ENCODE measurements around the gene OSTF1. TPM values are rescaled to one million over a fixed set of nuclear protein-coding genes. Genes with fewer than 3 reads are reported as not detected.

OSTF1 gene
- total and polyA plus RNA-seq, 2 experiments from 2014 or later: 34.9 to 70.9 TPM

DNA sequence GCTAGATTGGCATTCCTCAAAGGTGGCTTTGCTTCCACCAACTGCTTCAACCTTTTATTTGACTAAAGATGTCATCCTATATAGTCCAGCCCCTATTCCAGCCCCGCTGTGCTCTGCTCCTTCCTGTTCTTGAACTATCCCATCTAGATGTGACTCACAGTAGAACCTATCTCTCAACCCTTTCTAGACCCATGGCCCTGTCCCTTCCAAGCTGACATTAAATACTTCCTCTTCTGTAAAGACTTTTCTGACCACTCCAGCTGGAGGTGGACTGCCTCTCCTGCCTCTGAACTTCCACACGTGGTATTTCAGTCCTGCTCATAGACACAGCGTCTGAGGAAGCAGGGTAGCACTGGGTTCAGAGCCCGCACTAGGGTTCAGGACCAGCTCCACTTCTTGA lies 32.4 kb downstream of the OSTF1 start:
- Histone ChIP-seq H3K9ac (no peak overlapping the region), H3K9me2 (ENCODE audit: insufficient read depth) (no peaks in the 10 kb centered on the region; the same call in 1 of the 2 replicates), H3F3A (ENCODE audit: insufficient read depth) (no peaks in the 10 kb centered on the region), H3K27ac (no peak overlapping the region), H3K27me3 (replicated peaks; ENCODE audit: insufficient read depth) (no peaks in the 10 kb centered on the region), H3K4me1 (ENCODE audit: insufficient read depth) (no peaks in the 10 kb centered on the region), H3K4me2 (ENCODE audit: unreplicated experiment) (no peak overlapping the region), H2AFZ (no peak overlapping the region), H3K4me3 (no peak overlapping the region), H3K36me3 (ENCODE audit: low read depth) (no peaks in the 10 kb centered on the region), H3K79me2 (ENCODE audit: insufficient read depth) (peaks cover 66% of the 10 kb centered on the region), H3K9me3 (ENCODE audit: low read depth) (no peaks in the 10 kb centered on the region), H4K20me1 (ENCODE audit: insufficient read depth) (no peaks in the 10 kb centered on the region)
- WGBS, 2 experiments (ENCODE audit: low coverage in 1 of 2, low lambda C conversion rate in 2 of 2, missing lambda C conversion rate in 2 of 2): 81 to 86% methylated on average over 4 of the region's 4 CpGs
- in situ Hi-C loops (cut with MboI): no loop called here
- no peak for DNase-seq
- TF ChIP-seq EZH2 (IDR thresholded peaks at IDR 0.05; ENCODE audit: insufficient read depth, poor library complexity, severe bottlenecking) (no peak), EZH2phosphoT487 (IDR thresholded peaks at IDR 0.05; ENCODE audit: insufficient read depth, low read depth) (no peak)

DNA sequence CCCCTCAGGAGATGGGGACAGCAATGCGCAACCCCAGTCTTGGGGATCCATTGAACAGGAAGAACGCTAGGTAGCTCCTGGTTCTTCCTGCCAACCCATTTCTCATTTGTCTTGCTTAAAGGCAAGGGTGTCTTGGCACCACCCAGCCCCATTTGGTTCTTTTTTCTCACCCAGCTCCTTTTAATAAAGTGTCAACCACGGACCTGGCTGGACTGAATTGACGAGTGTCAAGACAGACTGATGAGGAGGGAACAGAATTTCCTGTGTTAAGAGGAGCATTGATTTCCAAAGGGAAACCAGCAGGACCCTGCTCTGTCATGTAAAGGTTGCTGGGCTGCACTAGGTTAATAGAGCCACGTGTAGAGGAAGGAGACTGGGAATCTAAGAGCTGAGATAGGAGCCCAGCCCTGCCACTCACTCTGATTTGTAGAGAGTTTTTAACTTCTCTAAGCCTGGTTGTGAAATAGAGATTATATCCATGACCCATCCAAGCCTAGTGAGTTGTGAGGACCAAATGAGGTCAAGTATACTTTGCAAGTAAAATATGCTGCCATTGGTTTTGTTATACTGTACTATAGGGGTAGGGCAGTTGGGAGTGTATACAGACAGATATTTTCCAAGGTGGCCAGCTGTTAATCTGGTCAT lies 33.7 kb downstream of the OSTF1 start:
- Histone ChIP-seq H3K4me1 (ENCODE audit: insufficient read depth) (no peaks in the 10 kb centered on the region), H3K9ac (no peak overlapping the region), H3F3A (ENCODE audit: insufficient read depth) (no peaks in the 10 kb centered on the region), H3K4me2 (ENCODE audit: unreplicated experiment) (no peak overlapping the region), H3K9me3 (ENCODE audit: low read depth) (no peaks in the 10 kb centered on the region), H3K4me3 (no peak overlapping the region), H4K20me1 (ENCODE audit: insufficient read depth) (no peaks in the 10 kb centered on the region), H2AFZ (no peak overlapping the region), H3K79me2 (ENCODE audit: insufficient read depth) (peaks cover 59% of the 10 kb centered on the region), H3K36me3 (ENCODE audit: low read depth) (no peaks in the 10 kb centered on the region), H3K9me2 (ENCODE audit: insufficient read depth) (no peaks in the 10 kb centered on the region; the same call in 1 of the 2 replicates), H3K27me3 (replicated peaks; ENCODE audit: insufficient read depth) (no peaks in the 10 kb centered on the region), H3K27ac (no peak overlapping the region)
- DNase-seq: no peak
- 67 to 72% methylated on average over 5 of the region's 5 CpGs for WGBS, 2 experiments (ENCODE audit: low coverage in 1 of 2, low lambda C conversion rate in 2 of 2, missing lambda C conversion rate in 2 of 2)
- TF ChIP-seq EZH2 (IDR thresholded peaks at IDR 0.05; ENCODE audit: insufficient read depth, poor library complexity, severe bottlenecking): no peak
- no peak for TF ChIP-seq EZH2phosphoT487 (IDR thresholded peaks at IDR 0.05; ENCODE audit: insufficient read depth, low read depth)
- in situ Hi-C loops (cut with MboI): no loop called here

DNA sequence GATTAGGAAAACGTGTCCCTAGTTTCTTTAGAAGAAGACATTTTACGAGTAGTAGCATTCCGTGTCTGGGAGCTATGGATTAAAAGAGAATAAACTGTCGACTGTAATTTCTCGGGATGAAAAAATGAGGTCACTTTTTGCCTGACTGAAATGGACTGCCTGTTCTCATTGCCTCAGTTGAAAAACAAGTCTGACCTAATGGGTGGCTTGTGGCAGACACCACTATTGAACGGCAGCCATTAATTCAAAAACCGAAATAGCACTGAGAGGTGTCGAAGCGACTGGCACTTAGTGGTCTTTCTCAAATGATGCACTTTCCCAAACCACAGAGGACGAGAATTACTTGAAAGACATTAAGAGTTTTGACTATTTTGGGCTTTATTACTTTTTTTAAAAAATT lies 35.4 kb downstream of the OSTF1 start:
- WGBS, 2 experiments (ENCODE audit: low coverage in 1 of 2, low lambda C conversion rate in 2 of 2, missing lambda C conversion rate in 2 of 2): 90 to 91% methylated on average over 10 of the region's 10 CpGs
- DNase-seq: no peak
- Histone ChIP-seq H4K20me1 (ENCODE audit: insufficient read depth) (no peaks in the 10 kb centered on the region), H3K9ac (no peak overlapping the region), H3K36me3 (ENCODE audit: low read depth) (no peaks in the 10 kb centered on the region), H3F3A (ENCODE audit: insufficient read depth) (no peaks in the 10 kb centered on the region), H3K27ac (no peak overlapping the region), H3K9me3 (ENCODE audit: low read depth) (no peaks in the 10 kb centered on the region), H3K27me3 (replicated peaks; ENCODE audit: insufficient read depth) (no peaks in the 10 kb centered on the region), H3K9me2 (ENCODE audit: insufficient read depth) (no peaks in the 10 kb centered on the region), H3K4me1 (ENCODE audit: insufficient read depth) (no peaks in the 10 kb centered on the region), H3K4me2 (ENCODE audit: unreplicated experiment) (no peak overlapping the region), H3K79me2 (ENCODE audit: insufficient read depth) (peaks cover 44% of the 10 kb centered on the region), H2AFZ (no peak overlapping the region), H3K4me3 (no peak overlapping the region)
- TF ChIP-seq EZH2 (IDR thresholded peaks at IDR 0.05; ENCODE audit: insufficient read depth, poor library complexity, severe bottlenecking) (no peak), EZH2phosphoT487 (IDR thresholded peaks at IDR 0.05; ENCODE audit: insufficient read depth, low read depth) (no peak)
- in situ Hi-C loops (cut with MboI): no loop called here

DNA sequence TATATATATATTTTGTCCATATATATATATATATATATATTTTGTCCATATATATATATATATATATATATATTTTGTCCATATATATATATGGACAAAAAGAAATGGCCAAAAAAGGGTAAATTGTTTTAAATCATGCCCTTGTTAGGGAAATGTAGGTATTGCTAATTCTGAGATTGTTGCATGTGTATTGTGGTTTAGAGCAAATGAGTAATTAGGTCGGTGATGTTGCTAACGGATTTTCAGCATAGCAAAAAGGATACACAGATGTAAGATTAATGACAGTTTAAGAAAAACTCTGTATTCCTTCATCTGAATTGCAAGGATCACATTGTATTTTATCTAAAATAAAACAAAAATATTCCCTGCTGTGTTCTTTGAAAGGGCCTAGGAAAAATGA lies 40.2 kb downstream of the OSTF1 start:
- H4K20me1 ChIP-seq (ENCODE audit: insufficient read depth): no peaks in the 10 kb centered on the region
- no peak overlapping the region for H3K4me2 ChIP-seq (ENCODE audit: unreplicated experiment)
- H3K4me3 ChIP-seq: no peak overlapping the region
- no peak overlapping the region for H3K9ac ChIP-seq
- in situ Hi-C loops (cut with MboI): no loop called here
- no peaks in the 10 kb centered on the region for H3K27me3 ChIP-seq (replicated peaks; ENCODE audit: insufficient read depth)
- 94 to 98% methylated on average over 2 of the region's 2 CpGs for WGBS, 2 experiments (ENCODE audit: low coverage in 1 of 2, low lambda C conversion rate in 2 of 2, missing lambda C conversion rate in 2 of 2)
- DNase-seq: no peak
- TF ChIP-seq EZH2phosphoT487 (IDR thresholded peaks at IDR 0.05; ENCODE audit: insufficient read depth, low read depth): no peak
- TF ChIP-seq EZH2 (IDR thresholded peaks at IDR 0.05; ENCODE audit: insufficient read depth, poor library complexity, severe bottlenecking): no peak
- peaks cover 20% of the 10 kb centered on the region for H3K79me2 ChIP-seq (ENCODE audit: insufficient read depth)
- no peak overlapping the region for H2AFZ ChIP-seq
- H3K27ac ChIP-seq: no peak overlapping the region
- H3K9me3 ChIP-seq (ENCODE audit: low read depth): no peaks in the 10 kb centered on the region
- no peaks in the 10 kb centered on the region for H3F3A ChIP-seq (ENCODE audit: insufficient read depth)
- H3K36me3 ChIP-seq (ENCODE audit: low read depth): peaks cover 8% of the 10 kb centered on the region
- no peaks in the 10 kb centered on the region for H3K9me2 ChIP-seq (ENCODE audit: insufficient read depth)
- no peaks in the 10 kb centered on the region for H3K4me1 ChIP-seq (ENCODE audit: insufficient read depth)

Data from GM23248 (cell line).